Endodermal cell (in vitro differentiated cells): Measurements from ENCODE around the gene DAPK1. TPM values are rescaled to one million over a fixed set of nuclear protein-coding genes. Genes with fewer than 3 reads are reported as not detected.

Source experiments
- DNase-seq: peaks from one replicate; pipeline ENCODE4 v3.0.0-alpha.2; 2017
- H3K27ac ChIP-seq: 2 replicates; pipeline ENCODE4 v1.5.1; 2013; ENCODE audit warnings: mild to moderate bottlenecking, low read depth, low read length, moderate library complexity
- H3K27me3 ChIP-seq: 2 replicates; pipeline ENCODE4 v1.6.1; 2013; ENCODE audit warnings: mild to moderate bottlenecking, low read length, moderate library complexity; ENCODE audit not compliant: insufficient read depth, control insufficient read depth, poor library complexity, severe bottlenecking
- H3K36me3 ChIP-seq: 2 replicates; pipeline ENCODE4 v1.7.0; 2013; ENCODE audit warnings: mild to moderate bottlenecking, low read length, moderate library complexity; ENCODE audit not compliant: control insufficient read depth, insufficient read depth
- H3K4me1 ChIP-seq: one replicate; pipeline ENCODE4 v1.7.0; 2013; ENCODE audit warnings: low read length; ENCODE audit not compliant: control insufficient read depth, insufficient read depth
- H3K4me3 ChIP-seq: 2 replicates; pipeline ENCODE4 v1.5.1; 2013; ENCODE audit warnings: mild to moderate bottlenecking, low read length, moderate library complexity
- H3K9ac ChIP-seq: 2 replicates; pipeline ENCODE4 v1.6.1; 2013; ENCODE audit warnings: mild to moderate bottlenecking, low read length, moderate library complexity; ENCODE audit not compliant: poor library complexity, severe bottlenecking; ENCODE audit errors: extremely low read depth
- H3K9me3 ChIP-seq: 2 replicates; pipeline ENCODE4 v1.6.1; 2013; ENCODE audit warnings: mild to moderate bottlenecking, low read length, moderate library complexity; ENCODE audit not compliant: control insufficient read depth
- H3K27ac Mint-ChIP-seq: 2 replicates; pipeline ENCODE4 v1.8.0; 2020; ENCODE audit warnings: mixed read lengths
- H3K27me3 Mint-ChIP-seq: 2 replicates; pipeline ENCODE4 v1.8.0; 2021; ENCODE audit warnings: mild to moderate bottlenecking, mixed read lengths; ENCODE audit not compliant: insufficient read depth
- H3K36me3 Mint-ChIP-seq: 2 replicates; pipeline ENCODE4 v1.8.0; 2020; ENCODE audit warnings: low read depth, mixed read lengths
- H3K4me1 Mint-ChIP-seq: 2 replicates; pipeline ENCODE4 v1.8.0; 2020; ENCODE audit warnings: mixed read lengths
- H3K4me3 Mint-ChIP-seq: 2 replicates; pipeline ENCODE4 v1.8.0; 2020; ENCODE audit warnings: mild to moderate bottlenecking, moderate library complexity, mixed read lengths
- H3K9me3 Mint-ChIP-seq: 2 replicates; pipeline ENCODE4 v1.8.0; 2020; ENCODE audit warnings: mild to moderate bottlenecking, mixed read lengths
- CTCF ChIP-seq: fragments of 200-600 bp; sonication (generic); conservative IDR thresholded peaks from 2 replicates; pipeline ENCODE4 v1.5.0; 2021; ENCODE audit warnings: antibody characterized with exemption, mild to moderate bottlenecking
- WGBS, 2 experiments: methylation state at CpG; one replicate each; pipeline versions ENCODE4 v1.1.5 to v1.1.7; 2013; ENCODE audit warnings: missing lambda C conversion rate in 2 of 2, mixed read lengths in 1 of 2; ENCODE audit not compliant: insufficient coverage in 1 of 2, insufficient read length in 1 of 2; 5-methylcytosine and 5-hydroxymethylcytosine counted together
- total RNA-seq, 2 donors: library from RNA; stranded (reverse); fragmentation: NEBNext Ultra II Directional in 1 of 2; extraction: Animal tissue kit (Norgen Biotek cat#: 25700) in 1 of 2; gene quantifications; 2 replicates in 1 of 2; 3 replicates in 1 of 2; pipeline ENCODE4 v1.2.1, GENCODE V29; 2021

The DAPK1 gene
- total RNA-seq, 2 donors from 2014 or later: 117 to 139 TPM

GRCh38 chr9:87635656-87636501, 138.2 kb downstream of the DAPK1 start:
- Histone ChIP-seq H3K27me3 (no peaks in the 10 kb centered on the region), H3K4me3 (no peak overlapping the region), H3K9ac (no peak overlapping the region), H3K36me3 (peaks cover 59% of the 10 kb centered on the region), H3K9me3 (no peaks in the 10 kb centered on the region), H3K27ac (no peak overlapping the region), H3K4me1 (no peaks in the 10 kb centered on the region)
- H3K27ac Mint-ChIP-seq: peak overlapping the region; percentile 59
- no peaks in the 10 kb centered on the region for H3K27me3 Mint-ChIP-seq
- DNase-seq: no peak
- WGBS, 2 experiments: 88 to 90% methylated on average over 8 to 15 of the region's 15 CpGs
- H3K4me1 Mint-ChIP-seq: no peaks in the 10 kb centered on the region
- no peak overlapping the region for H3K4me3 Mint-ChIP-seq
- H3K9me3 Mint-ChIP-seq: no peaks in the 10 kb centered on the region
- TF ChIP-seq CTCF: no peak
- peaks cover 47% of the 10 kb centered on the region for H3K36me3 Mint-ChIP-seq

GRCh38 chr9:87638292-87638691, 140.6 kb downstream of the DAPK1 start:
- Mint-ChIP-seq H3K27ac (no peak overlapping the region), H3K4me3 (no peak overlapping the region), H3K27me3 (no peaks in the 10 kb centered on the region), H3K4me1 (peaks cover 10% of the 10 kb centered on the region), H3K36me3 (peaks cover 58% of the 10 kb centered on the region), H3K9me3 (no peaks in the 10 kb centered on the region)
- no peaks in the 10 kb centered on the region for H3K9me3 ChIP-seq
- no peaks in the 10 kb centered on the region for H3K27me3 ChIP-seq
- WGBS, 2 experiments: 93 to 100% methylated on average over 2 to 6 of the region's 6 CpGs
- no peak overlapping the region for H3K9ac ChIP-seq
- DNase-seq: peak; percentile 10
- H3K36me3 ChIP-seq: peaks cover 70% of the 10 kb centered on the region
- no peak overlapping the region for H3K27ac ChIP-seq
- no peak overlapping the region for H3K4me3 ChIP-seq
- H3K4me1 ChIP-seq: peaks cover 6% of the 10 kb centered on the region
- TF ChIP-seq CTCF: no peak

GRCh38 chr9:87639949-87640348, 142.3 kb downstream of the DAPK1 start:
- WGBS, 2 experiments: 94 to 100% methylated on average over 4 of the region's 4 CpGs
- Mint-ChIP-seq H3K36me3 (peaks cover 52% of the 10 kb centered on the region), H3K4me1 (peaks cover 26% of the 10 kb centered on the region), H3K27me3 (no peaks in the 10 kb centered on the region), H3K27ac (no peak overlapping the region), H3K4me3 (no peak overlapping the region), H3K9me3 (no peaks in the 10 kb centered on the region)
- peaks cover 65% of the 10 kb centered on the region for H3K36me3 ChIP-seq
- no peak for DNase-seq
- H3K9ac ChIP-seq: no peak overlapping the region
- no peak for TF ChIP-seq CTCF
- no peak overlapping the region for H3K4me3 ChIP-seq
- no peaks in the 10 kb centered on the region for H3K27me3 ChIP-seq
- no peaks in the 10 kb centered on the region for H3K9me3 ChIP-seq
- H3K27ac ChIP-seq: no peak overlapping the region
- peaks cover 13% of the 10 kb centered on the region for H3K4me1 ChIP-seq
